SIG-M5 treated with dmso at 0.1 percent for 504 hours (cell line): ENCODE results near the gene FIS1.

Experiments used
- DNase-seq: peaks from one replicate; lab custom pipeline; 2025; ENCODE audit not compliant: unreplicated experiment; lab: John Stamatoyannopoulos, UW

Gene FIS1

GRCh38 chr7:101235050-101235449 lies 9.8 kb downstream of the FIS1 start:
- no peak for DNase-seq

- DNase-seq: no peak
These were observed 10.2 kb downstream of the FIS1 start for GRCh38 chr7:101234636-101235035.

GRCh38 chr7:101233907-101234547 lies 10.9 kb downstream of the FIS1 start:
- DNase-seq: no peak

- DNase-seq: peak; percentile 28
These were observed 12.6 kb downstream of the FIS1 start for GRCh38 chr7:101232141-101232850.

- no peak for DNase-seq
These were observed 13.2 kb downstream of the FIS1 start for GRCh38 chr7:101231644-101232043.

- DNase-seq: no peak
These were observed 18.2 kb downstream of the FIS1 start for GRCh38 chr7:101226721-101227120.

GRCh38 chr7:101225650-101226049 lies 19.2 kb downstream of the FIS1 start:
- DNase-seq: no peak

- no peak for DNase-seq
These were observed 21.4 kb downstream of the FIS1 start for GRCh38 chr7:101223528-101223927.

- no peak for DNase-seq
These were observed 22.5 kb downstream of the FIS1 start for GRCh38 chr7:101222275-101222830.

GRCh38 chr7:101220295-101220694 lies 24.6 kb downstream of the FIS1 start:
- no peak for DNase-seq

GRCh38 chr7:101218236-101219125 lies 26.4 kb downstream of the FIS1 start:
- DNase-seq: no peak

GRCh38 chr7:101217388-101218235 lies 27.3 kb downstream of the FIS1 start, which contains the start of the genes PLOD3 and ZNHIT1:
PLOD3 (minus strand) TSS chr7:101217581; CDS start chr7:101217274, 307 bp downstream.
ZNHIT1 (plus strand) TSS chr7:101218165; CDS start chr7:101218196, 31 bp downstream.
- DNase-seq: peak; percentile 98

- no peak for DNase-seq
These were observed 28.0 kb downstream of the FIS1 start for GRCh38 chr7:101216860-101217387.

GRCh38 chr7:101216001-101216859 lies 28.7 kb downstream of the FIS1 start:
- no peak for DNase-seq

GRCh38 chr7:101212014-101212413 lies 32.9 kb downstream of the FIS1 start:
- DNase-seq: no peak

GRCh38 chr7:101211501-101211900 lies 33.4 kb downstream of the FIS1 start:
- DNase-seq: no peak

GRCh38 chr7:101210143-101210542 lies 34.7 kb downstream of the FIS1 start:
- DNase-seq: no peak

- DNase-seq: no peak
These were observed 36.1 kb downstream of the FIS1 start for GRCh38 chr7:101208794-101209193.

- no peak for DNase-seq
These were observed 37.4 kb downstream of the FIS1 start for GRCh38 chr7:101207459-101207858.
